Stimulated activated CD4-positive, alpha-beta T cell treated with anti-CD3 and anti-CD28 coated beads, TNF-alpha, amount 100 ng/mL, for 48 hours (primary cell): ENCODE measurements around the gene OR2G6.
"Not testable (repeated sequence)": the region's sequence is repeated elsewhere in the genome, so short reads cannot be mapped to it uniquely, and the experiment has no call there.

ENCODE experiments used
- DNase-seq, 3 donors: peaks; one replicate each; pipeline ENCODE4 v3.0.0-alpha.2; 2020; ENCODE audit warnings: low read depth in 3 of 3

OR2G6 gene

DNA sequence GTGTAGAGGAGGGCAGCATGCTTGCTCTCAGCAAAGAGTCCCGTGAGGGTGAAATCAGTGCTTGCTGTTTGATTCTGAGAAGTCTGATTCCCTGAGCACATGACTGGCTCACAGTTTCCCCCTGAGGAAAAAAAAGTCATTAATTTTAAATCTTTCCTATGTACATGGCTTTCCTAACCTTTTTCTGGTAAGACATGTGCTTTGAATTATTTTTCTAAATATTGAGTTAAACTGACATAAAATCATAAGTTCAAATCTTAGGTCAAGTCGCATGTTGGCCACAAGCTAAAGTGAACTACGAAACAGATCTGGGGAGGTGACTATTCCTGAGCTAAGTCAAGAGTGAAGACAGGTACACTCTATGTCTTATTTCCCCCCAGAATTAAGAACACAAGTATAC lies 66.8 kb downstream of the OR2G6 start, which contains the start of gene OR2T34:
TSS of gene OR2T34 (minus strand) at position 101 of the 400 bp plus-strand sequence. CDS start at position 101, 0 bp downstream.
- not testable (repeated sequence) for DNase-seq

DNA sequence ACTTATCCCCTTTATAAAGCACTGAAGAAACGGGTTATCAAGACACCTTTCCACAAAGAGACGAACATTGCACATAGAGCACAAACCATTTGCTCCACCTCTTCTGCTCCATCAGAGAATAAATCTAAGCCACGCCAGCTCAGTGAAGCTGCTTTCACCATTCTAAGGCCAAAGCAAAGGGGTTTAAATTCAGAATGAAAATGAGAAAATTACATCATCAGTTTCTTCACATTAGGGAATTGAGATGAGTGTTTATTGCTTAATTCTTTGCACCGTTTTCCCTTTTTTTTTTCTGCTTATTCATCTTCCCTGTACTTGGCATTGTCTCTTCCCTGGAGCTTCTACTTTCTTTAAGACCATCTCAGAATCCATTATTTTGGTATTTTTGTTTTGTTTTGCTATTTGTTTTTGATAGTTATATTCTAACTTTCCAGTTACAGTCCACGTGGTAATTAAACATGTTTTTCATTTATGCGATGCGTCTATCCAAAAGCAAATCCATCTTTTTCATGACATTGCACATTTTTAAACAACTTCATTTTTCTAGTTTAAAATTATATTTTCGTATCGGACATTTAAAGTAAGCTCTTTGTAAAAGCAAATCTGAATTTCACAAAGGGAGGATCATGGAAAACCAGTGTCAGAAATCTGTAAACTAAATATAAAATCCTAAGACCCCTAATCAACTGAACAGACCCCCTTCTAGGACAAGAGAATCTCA lies 68.5 kb downstream of the OR2G6 start:
- DNase-seq = no peak
